ENCODE data around the gene CORO2B.

GRCh38 chr15:68691705-68692104, 112.9 kb downstream of the CORO2B start:
- TF ChIP-seq ZC3H10 (CRISPR knock-in tag; IDR thresholded peaks at IDR 0.05), result no peak
- no peak for TF ChIP-seq PATZ1 (CRISPR knock-in tag; IDR thresholded peaks at IDR 0.05; ENCODE audit: borderline replicate concordance)
- TF ChIP-seq PPARA (CRISPR knock-in tag; IDR thresholded peaks at IDR 0.05; ENCODE audit: borderline replicate concordance), result no peak
- no peak for TF ChIP-seq CREB5 (CRISPR knock-in tag; IDR thresholded peaks at IDR 0.05; ENCODE audit: low read depth)
- TF ChIP-seq ZFP30 (CRISPR knock-in tag; IDR thresholded peaks at IDR 0.05), result no peak
- TF ChIP-seq ARNTL (CRISPR knock-in tag; IDR thresholded peaks at IDR 0.05; ENCODE audit: borderline replicate concordance, low read depth), result no peak
- no peak for TF ChIP-seq ZFP3 (CRISPR knock-in tag; IDR thresholded peaks at IDR 0.05)
- no peak for TF ChIP-seq ZNF8 (CRISPR knock-in tag; IDR thresholded peaks at IDR 0.05)
- TF ChIP-seq CSDC2 (CRISPR knock-in tag; IDR thresholded peaks at IDR 0.05), result no peak
- TF ChIP-seq TSHZ2 (CRISPR knock-in tag; IDR thresholded peaks at IDR 0.05), result no peak
- no peak for TF ChIP-seq TOX (CRISPR knock-in tag; IDR thresholded peaks at IDR 0.05; ENCODE audit: borderline replicate concordance)
- TF ChIP-seq ZNF565 (CRISPR knock-in tag; conservative IDR thresholded peaks at IDR 0.05; ENCODE audit: low read depth), result no peak
- TF ChIP-seq POU6F1 (CRISPR knock-in tag; IDR thresholded peaks at IDR 0.05; ENCODE audit: borderline replicate concordance, low read depth), result no peak

Data from SK-N-SH treated with all-trans-retinoic acid at 6 μM for 48 hours (cell line).